ENCODE data around the gene VDR.

GRCh38 chr12:47864646-47865235 lies 40.1 kb downstream of the VDR start:
- TF ChIP-seq POLR2AphosphoS5 (IDR thresholded peaks at IDR 0.05) (no peak), CTCF (IDR thresholded peaks at IDR 0.05) (no peak), POLR2A (IDR thresholded peaks at IDR 0.05) (no peak), EP300 (IDR thresholded peaks at IDR 0.05) (no peak)

Measured in suprapubic skin (tissue), 4 donors.